GM19372 (cell line): ENCODE data around the gene FAM13B.
"Not testable (repeated sequence)": the region's sequence is repeated elsewhere in the genome, so short reads cannot be mapped to it uniquely, and the experiment has no call there.

Experiments
- ATAC-seq: cut with Tn5 transposase; IDR thresholded peaks from one replicate; pipeline ENCODE4 v1.9.1; 2021; ENCODE audit warnings: mild to moderate bottlenecking, low read depth, moderate library complexity; ENCODE audit not compliant: unreplicated experiment

FAM13B gene

GRCh38 chr5:137994556-137994955 lies 38.3 kb downstream of the FAM13B start:
- no peak for ATAC-seq

GRCh38 chr5:137989419-137989818 lies 43.5 kb downstream of the FAM13B start:
- ATAC-seq: no peak

GRCh38 chr5:137975208-137975607 lies 57.7 kb downstream of the FAM13B start:
- no peak for ATAC-seq

GRCh38 chr5:137970384-137970783 lies 62.5 kb downstream of the FAM13B start:
- not testable (repeated sequence) for ATAC-seq

- ATAC-seq: no peak
Measured at GRCh38 chr5:137960819-137961218, 72.1 kb downstream of the FAM13B start.

GRCh38 chr5:137960141-137960540 lies 72.7 kb downstream of the FAM13B start:
- no peak for ATAC-seq

GRCh38 chr5:137959488-137959887 lies 73.4 kb downstream of the FAM13B start:
- no peak for ATAC-seq

- ATAC-seq: no peak
Measured at GRCh38 chr5:137957948-137958347, 74.9 kb downstream of the FAM13B start.

- ATAC-seq: no peak
Measured at GRCh38 chr5:137954131-137954879, 78.6 kb downstream of the FAM13B start.

- ATAC-seq: no peak
Measured at GRCh38 chr5:137945825-137946224, 87.1 kb downstream of the FAM13B start.

- ATAC-seq: not testable (repeated sequence)
Measured at GRCh38 chr5:137944280-137944679, 88.6 kb downstream of the FAM13B start.

- no peak for ATAC-seq
Measured at GRCh38 chr5:137939331-137939730, 93.5 kb downstream of the FAM13B start.

GRCh38 chr5:137938751-137939143 lies 94.1 kb downstream of the FAM13B start:
- ATAC-seq: no peak

GRCh38 chr5:137937994-137938750 lies 94.7 kb downstream of the FAM13B start:
- no peak for ATAC-seq

- ATAC-seq: no peak
Measured at GRCh38 chr5:137935694-137936093, 97.2 kb downstream of the FAM13B start.

GRCh38 chr5:137935190-137935589 lies 97.7 kb downstream of the FAM13B start:
- peak; percentile 40 for ATAC-seq

GRCh38 chr5:137933491-137933911 lies 99.4 kb downstream of the FAM13B start:
- ATAC-seq: no peak

- no peak for ATAC-seq
Measured at GRCh38 chr5:137932800-137933199, 100.1 kb downstream of the FAM13B start.

GRCh38 chr5:137923856-137924255 lies 109.0 kb downstream of the FAM13B start:
- no peak for ATAC-seq

GRCh38 chr5:137921931-137922330 lies 110.9 kb downstream of the FAM13B start:
- no peak for ATAC-seq

- ATAC-seq: no peak
Measured at GRCh38 chr5:137916923-137917322, 116.0 kb downstream of the FAM13B start.

GRCh38 chr5:137914758-137915157 lies 118.1 kb downstream of the FAM13B start:
- no peak for ATAC-seq
